Muscle of leg (tissue), 11 donors: ENCODE measurements around the gene PDE11A. TPM values are rescaled to one million over a fixed set of nuclear protein-coding genes. Genes with fewer than 3 reads are reported as not detected.

Experiments used
- DNase-seq: peaks from one replicate; pipeline ENCODE4 v3.0.0; 2013
- H3K27ac ChIP-seq: one replicate; pipeline ENCODE4 v1.5.1; 2013; ENCODE audit warnings: mild to moderate bottlenecking, low read length, control low read depth
- H3K27me3 ChIP-seq: one replicate; pipeline ENCODE4 v1.6.1; 2013; ENCODE audit warnings: low read length; ENCODE audit not compliant: control insufficient read depth, insufficient read depth
- H3K36me3 ChIP-seq: one replicate; pipeline ENCODE4 v1.6.1; 2013; ENCODE audit warnings: low read length; ENCODE audit not compliant: control insufficient read depth, insufficient read depth
- H3K4me1 ChIP-seq: one replicate; pipeline ENCODE4 v1.6.1; 2013; ENCODE audit warnings: low read length; ENCODE audit not compliant: control insufficient read depth, insufficient read depth
- H3K4me3 ChIP-seq: one replicate; pipeline ENCODE4 v1.5.1; 2013; ENCODE audit warnings: low read length, control low read depth
- H3K9me3 ChIP-seq: replicated peaks from 2 replicates; pipeline ENCODE4 v1.6.1; 2013; ENCODE audit warnings: low read depth, low read length; ENCODE audit not compliant: control insufficient read depth
- WGBS: methylation state at CpG from one replicate; pipeline ENCODE4 v1.1.5; 2013; ENCODE audit warnings: missing lambda C conversion rate; ENCODE audit not compliant: insufficient coverage; 5-methylcytosine and 5-hydroxymethylcytosine counted together
- polyA plus RNA-seq, 8 donors: library from polyadenylated mRNA; unstranded; fragments of 120-200 nt; gene quantifications; one replicate each; pipeline versions ENCODE4 v1.2.1 to v1.2.3, GENCODE V29; 2013; ENCODE audit warnings: inconsistent platforms in 1 of 8, low replicate concordance in 1 of 8; ENCODE audit not compliant: insufficient read length in 8 of 8, insufficient read depth in 1 of 8
- total RNA-seq: library from RNA; stranded (reverse); fragments of 120-200 nt; gene quantifications from one replicate; pipeline ENCODE4 v1.2.4, GENCODE V29; 2013

Gene PDE11A
- total and polyA plus RNA-seq, 9 donors, result 0.36 to 2.6 (median 0.62) TPM

DNA sequence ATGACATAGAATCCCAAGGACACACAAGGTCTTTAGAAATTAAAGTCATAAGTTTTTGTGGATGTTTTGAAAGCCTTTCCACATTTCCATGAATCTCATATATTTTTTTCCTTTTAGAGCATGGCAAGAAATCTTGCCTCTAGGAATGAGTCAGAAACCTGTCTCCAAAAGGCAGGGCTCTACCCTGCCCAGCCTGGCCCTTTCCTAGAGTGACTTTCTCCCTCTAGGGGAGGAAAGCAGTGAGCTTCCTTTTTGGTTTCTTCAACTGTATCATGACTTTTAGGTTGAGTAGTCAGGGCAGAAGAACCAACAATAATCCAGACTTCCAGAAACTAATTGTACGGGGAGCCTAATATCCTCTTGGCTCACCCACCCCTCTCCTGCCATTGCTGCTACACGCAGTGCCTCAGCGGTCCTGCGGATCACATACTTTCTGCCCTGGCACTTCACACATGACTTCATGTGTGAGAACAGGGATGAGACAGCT, 379.8 kb downstream of the PDE11A start:
- no peak overlapping the region for H3K4me3 ChIP-seq
- H3K27ac ChIP-seq, result no peak overlapping the region
- no peak for DNase-seq
- H3K36me3 ChIP-seq, result no peaks in the 10 kb centered on the region
- no peaks in the 10 kb centered on the region for H3K27me3 ChIP-seq
- peaks cover under 1% of the 10 kb centered on the region for H3K4me1 ChIP-seq
- H3K9me3 ChIP-seq, result no peaks in the 10 kb centered on the region
- no CpG with 5 or more reads among the region's 4 CpGs for WGBS

DNA sequence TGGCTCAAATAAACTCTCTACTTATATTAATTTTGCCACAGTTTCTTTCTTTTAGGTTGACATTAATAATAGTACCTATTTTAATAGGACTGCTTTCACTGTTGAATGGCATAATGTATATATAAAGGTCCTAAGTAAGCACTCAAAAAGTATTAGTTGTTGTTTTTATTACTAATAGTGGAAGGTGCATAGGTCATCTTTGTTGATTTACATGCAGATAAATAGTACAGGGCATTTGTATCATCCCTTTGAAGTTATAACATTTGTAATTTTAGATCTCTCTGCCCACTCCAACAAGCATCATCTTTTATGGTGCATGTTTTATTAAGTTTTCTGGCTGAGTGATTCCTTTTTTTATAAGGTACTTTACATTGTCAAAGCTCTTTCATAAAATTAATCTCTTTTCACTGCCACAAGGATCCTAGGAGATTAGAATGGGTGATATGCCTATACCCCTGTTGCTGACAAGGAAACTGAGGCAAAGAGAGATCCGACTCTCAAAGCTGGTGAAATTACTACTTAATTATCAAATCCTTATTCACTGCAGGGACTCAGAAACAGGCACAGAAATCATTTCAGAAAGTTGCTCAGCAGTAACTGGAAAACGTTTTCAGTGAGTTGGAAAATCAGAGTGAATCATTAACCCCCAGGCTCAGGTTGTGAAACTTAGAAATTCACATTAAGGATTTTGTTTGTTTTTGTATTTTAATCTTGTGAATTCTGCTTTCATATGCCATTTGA, 380.4 kb downstream of the PDE11A start:
- DNase-seq, result no peak
- Histone ChIP-seq H3K4me3 (no peak overlapping the region), H3K27me3 (no peaks in the 10 kb centered on the region), H3K4me1 (no peaks in the 10 kb centered on the region), H3K36me3 (no peaks in the 10 kb centered on the region), H3K9me3 (no peaks in the 10 kb centered on the region), H3K27ac (no peak overlapping the region)
- WGBS, result no CpG with 5 or more reads among the region's 2 CpGs

DNA sequence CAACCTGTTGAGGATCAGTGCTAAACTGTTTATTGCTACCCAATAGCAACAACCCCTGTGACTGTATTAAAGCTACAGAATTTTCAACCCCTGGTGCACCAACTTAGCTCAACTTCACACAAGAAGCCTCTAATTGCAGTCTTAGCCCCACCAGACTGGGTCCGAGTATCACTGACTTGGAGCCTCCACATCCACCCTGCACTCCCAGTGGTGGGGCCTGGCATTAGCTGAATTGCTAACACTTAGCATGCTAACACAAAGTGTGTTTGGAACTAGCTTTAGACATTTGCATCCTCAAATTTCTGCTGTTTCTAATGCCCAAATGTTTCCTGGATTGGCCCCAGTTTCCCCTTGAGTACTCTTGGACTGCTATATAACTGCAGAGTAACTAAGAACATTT, 381.4 kb downstream of the PDE11A start:
- Histone ChIP-seq H3K27me3 (no peaks in the 10 kb centered on the region), H3K9me3 (no peaks in the 10 kb centered on the region), H3K27ac (no peak overlapping the region), H3K4me3 (no peak overlapping the region), H3K36me3 (no peaks in the 10 kb centered on the region), H3K4me1 (no peaks in the 10 kb centered on the region)
- no peak for DNase-seq
- WGBS, result 25% methylated on average over 1 of the region's 1 CpG

DNA sequence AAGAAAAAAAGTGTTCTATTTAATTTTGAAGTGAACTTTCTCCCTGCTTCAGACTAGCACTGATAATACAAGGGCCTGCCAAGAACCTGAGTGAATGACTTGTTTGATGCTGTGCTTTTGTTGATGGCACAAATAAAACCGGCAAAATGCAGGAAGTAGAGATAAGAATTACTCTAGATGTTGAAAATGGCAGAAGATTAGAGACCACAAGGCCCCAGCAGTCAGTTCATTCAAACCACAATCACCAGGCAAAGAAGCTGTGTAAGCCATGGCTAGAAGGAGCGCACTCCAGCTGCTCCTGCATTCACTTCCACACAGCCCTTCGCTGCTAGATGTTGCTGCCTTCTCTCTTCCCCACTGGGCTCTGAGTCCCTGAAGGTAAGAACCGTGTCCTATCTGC, 383.0 kb downstream of the PDE11A start:
- Histone ChIP-seq H3K27ac (no peak overlapping the region), H3K36me3 (no peaks in the 10 kb centered on the region), H3K4me1 (no peaks in the 10 kb centered on the region), H3K4me3 (no peak overlapping the region), H3K9me3 (no peaks in the 10 kb centered on the region), H3K27me3 (no peaks in the 10 kb centered on the region)
- WGBS, result 100% methylated on average over 2 of the region's 4 CpGs
- DNase-seq, result no peak

DNA sequence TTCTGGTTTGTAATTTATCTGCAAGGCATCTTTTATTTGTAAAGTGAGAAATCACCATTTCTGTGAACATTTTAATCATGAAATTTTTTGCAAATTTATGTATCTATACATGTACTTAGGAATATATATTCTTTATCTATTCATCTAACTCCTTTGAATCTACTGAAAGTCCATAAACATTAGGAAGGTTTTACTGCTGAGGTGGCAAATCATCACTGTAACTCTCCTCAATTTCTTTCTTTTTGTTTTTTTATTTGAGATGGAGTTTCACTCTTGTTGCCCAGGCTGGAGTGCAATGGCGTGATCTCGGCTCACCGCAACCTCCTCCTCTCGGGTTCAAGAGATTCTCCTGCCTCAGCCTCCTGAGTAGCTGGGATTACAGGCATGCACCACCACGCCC, 383.7 kb downstream of the PDE11A start:
- no peaks in the 10 kb centered on the region for H3K36me3 ChIP-seq
- H3K4me3 ChIP-seq, result no peak overlapping the region
- DNase-seq, result no peak
- no peaks in the 10 kb centered on the region for H3K27me3 ChIP-seq
- no peaks in the 10 kb centered on the region for H3K9me3 ChIP-seq
- H3K27ac ChIP-seq, result no peak overlapping the region
- no peaks in the 10 kb centered on the region for H3K4me1 ChIP-seq
- WGBS, result no CpG with 5 or more reads among the region's 5 CpGs

DNA sequence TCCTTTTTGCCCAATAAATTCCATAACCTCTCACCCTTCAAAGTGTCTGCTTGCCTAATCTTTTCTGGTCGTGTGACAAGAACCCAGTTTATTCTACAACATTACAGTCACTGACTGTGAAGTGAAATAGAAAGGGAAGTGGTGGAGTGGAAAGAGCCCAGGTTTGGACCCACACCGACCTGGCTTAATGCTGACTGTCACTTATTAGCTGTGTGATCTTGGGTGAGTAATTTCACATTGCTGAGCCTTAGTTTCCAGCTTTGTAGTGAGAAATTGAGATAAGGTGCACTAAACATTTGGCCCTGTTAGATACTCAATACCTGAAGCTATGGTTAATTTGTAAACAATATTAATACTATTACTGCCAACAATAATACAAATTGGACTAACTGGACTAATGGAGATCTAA, 388.9 kb downstream of the PDE11A start:
- WGBS, result no CpG with 5 or more reads among the region's 2 CpGs
- DNase-seq, result no peak
- Histone ChIP-seq H3K27me3 (no peaks in the 10 kb centered on the region), H3K36me3 (no peaks in the 10 kb centered on the region), H3K4me1 (no peaks in the 10 kb centered on the region), H3K4me3 (no peak overlapping the region), H3K27ac (no peak overlapping the region), H3K9me3 (no peaks in the 10 kb centered on the region)

DNA sequence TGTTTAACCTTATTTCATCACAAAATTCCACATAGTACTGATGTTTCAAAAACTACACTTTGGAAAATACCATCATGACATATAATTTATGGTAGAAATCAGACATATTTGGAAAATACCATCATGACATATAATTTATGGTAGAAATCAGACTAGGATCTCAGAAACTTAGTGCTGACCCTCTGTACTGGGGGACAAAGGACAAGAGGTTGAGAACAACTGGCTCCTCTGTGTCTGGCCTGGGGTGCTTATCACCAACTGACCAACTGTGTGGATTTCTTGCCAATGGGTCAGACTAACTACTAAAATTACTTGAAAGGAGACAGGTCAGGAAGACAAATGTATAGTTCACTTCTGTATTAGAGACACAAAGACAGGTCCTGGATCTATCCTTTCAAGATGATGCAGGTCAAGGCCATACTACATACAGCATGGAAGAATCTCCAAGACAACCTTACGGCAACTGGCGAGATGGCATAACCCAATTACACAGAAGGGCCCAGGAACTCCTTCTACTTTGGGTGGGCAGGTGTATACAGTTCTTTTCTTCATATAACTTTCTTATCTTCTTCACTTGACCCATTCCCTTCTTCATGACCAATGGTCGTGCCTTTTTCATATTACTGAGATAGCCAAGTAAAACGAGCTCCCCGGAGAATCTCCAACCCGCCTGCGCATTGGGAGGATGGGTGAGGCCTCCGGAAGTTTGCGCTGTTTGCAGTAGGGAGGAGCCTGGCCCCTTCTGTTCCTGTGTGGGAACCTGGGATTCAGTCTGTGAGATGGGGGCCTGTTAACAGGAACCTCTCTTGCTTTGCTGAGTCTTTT, 389.5 kb downstream of the PDE11A start:
- DNase-seq, result no peak
- 50% methylated on average over 2 of the region's 9 CpGs for WGBS

DNA sequence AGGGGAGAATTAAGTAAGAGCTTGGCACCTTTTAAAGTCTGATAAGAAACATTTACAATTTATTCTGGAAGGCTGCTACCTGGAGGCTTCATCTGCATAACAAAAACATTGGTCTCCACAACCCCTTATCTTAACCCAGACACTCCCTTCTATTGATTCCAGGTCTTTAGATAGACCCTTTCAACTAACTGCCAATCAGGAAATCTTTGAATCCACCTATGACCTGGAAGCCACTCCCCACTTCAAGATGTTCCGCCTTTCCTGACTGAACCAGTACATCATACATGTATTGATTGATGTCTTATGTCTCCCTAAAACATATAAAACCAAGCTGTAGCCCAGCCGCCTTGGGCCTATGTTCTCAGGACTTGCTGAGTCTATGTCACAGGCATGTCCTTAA, 390.6 kb downstream of the PDE11A start:
- no CpG with 5 or more reads among the region's 2 CpGs for WGBS

More for the DNA sequence above, 389.5 kb downstream of the PDE11A start:
- H3K4me3 ChIP-seq, result no peak overlapping the region
- no peak overlapping the region for H3K27ac ChIP-seq
- H3K9me3 ChIP-seq, result no peaks in the 10 kb centered on the region
- no peaks in the 10 kb centered on the region for H3K36me3 ChIP-seq
- no peaks in the 10 kb centered on the region for H3K27me3 ChIP-seq
- no peaks in the 10 kb centered on the region for H3K4me1 ChIP-seq

DNA sequence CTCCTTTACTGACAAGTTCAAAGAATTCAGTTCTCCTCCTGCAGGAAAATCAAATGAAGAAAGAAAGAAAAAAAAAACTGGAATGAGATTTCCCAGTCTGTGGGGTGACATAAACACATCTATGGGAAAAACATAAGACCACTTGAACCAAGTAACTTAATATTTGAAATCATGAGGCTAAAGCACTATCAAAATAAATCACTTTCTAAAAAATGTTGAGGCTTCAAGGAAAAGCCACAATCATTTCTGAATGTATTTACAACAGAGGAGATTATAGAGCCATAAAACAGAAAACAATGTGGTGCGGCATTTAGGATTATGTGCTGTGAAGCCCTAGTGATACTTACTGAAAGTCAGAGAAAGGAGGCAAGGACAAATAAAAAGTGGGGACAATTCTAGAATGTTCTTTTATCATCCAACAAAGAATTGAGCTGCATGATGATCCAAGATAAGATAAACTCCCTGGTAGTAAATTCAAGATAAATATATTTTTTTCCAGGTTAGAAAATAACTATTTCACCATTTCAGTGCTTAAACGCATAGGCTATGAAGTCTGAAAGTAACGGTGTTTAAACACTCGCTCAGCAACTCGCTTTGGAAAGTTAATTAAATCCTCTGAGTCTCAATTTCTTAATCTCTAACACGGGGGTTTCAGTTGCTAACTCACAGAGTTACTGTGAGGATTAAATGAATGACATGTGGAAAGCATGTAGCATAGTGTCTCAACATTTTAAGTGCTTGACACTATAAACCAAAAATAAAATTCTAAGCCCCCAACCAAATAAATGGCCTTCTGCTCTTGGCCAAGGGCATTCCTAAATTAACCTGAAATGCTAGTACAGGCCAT, 391.5 kb downstream of the PDE11A start:
- Histone ChIP-seq H3K4me1 (no peaks in the 10 kb centered on the region), H3K9me3 (no peaks in the 10 kb centered on the region), H3K27ac (no peak overlapping the region), H3K27me3 (no peaks in the 10 kb centered on the region), H3K4me3 (no peak overlapping the region), H3K36me3 (no peaks in the 10 kb centered on the region)
- no peak for DNase-seq
- no CpG with 5 or more reads among the region's 6 CpGs for WGBS

More for the DNA sequence above, 390.6 kb downstream of the PDE11A start:
- no peaks in the 10 kb centered on the region for H3K27me3 ChIP-seq
- no peaks in the 10 kb centered on the region for H3K9me3 ChIP-seq
- DNase-seq, result no peak
- H3K27ac ChIP-seq, result no peak overlapping the region
- no peaks in the 10 kb centered on the region for H3K36me3 ChIP-seq
- no peaks in the 10 kb centered on the region for H3K4me1 ChIP-seq
- H3K4me3 ChIP-seq, result no peak overlapping the region
